Measurements from ENCODE around the gene DDX10.

Gene DDX10

DNA sequence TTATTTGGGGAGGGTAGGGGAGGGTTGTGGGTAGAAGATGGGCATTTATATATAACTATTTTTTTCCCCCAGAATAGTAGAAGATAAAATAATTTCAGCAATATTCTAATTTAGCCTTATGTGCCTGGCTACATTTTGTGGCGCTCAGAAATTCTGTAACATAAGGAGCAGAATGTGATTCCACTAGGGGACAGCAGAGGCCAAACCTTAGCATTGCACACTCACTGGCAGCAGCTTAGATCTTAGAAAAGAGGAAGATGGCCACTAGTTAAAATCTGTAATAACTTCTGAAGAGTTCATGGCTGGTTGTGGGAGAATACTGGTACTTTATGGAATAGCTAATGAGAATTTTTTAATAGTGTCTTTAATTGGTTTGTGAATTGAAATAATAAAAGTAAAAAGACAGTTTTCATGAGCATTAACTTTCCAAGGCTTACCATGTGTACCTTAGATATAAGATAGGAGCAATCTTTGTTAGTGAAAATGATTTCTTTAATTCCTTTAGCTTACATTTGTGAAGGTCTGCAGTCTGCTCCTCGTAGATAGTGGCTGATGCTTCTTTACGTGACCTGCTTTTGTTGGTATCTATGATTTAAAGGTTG lies 33.1 kb downstream of the DDX10 start:
- TF ChIP-seq GABPA (IDR thresholded peaks at IDR 0.05; ENCODE audit: low read depth) = no peak
- TF ChIP-seq, protein P1, sequence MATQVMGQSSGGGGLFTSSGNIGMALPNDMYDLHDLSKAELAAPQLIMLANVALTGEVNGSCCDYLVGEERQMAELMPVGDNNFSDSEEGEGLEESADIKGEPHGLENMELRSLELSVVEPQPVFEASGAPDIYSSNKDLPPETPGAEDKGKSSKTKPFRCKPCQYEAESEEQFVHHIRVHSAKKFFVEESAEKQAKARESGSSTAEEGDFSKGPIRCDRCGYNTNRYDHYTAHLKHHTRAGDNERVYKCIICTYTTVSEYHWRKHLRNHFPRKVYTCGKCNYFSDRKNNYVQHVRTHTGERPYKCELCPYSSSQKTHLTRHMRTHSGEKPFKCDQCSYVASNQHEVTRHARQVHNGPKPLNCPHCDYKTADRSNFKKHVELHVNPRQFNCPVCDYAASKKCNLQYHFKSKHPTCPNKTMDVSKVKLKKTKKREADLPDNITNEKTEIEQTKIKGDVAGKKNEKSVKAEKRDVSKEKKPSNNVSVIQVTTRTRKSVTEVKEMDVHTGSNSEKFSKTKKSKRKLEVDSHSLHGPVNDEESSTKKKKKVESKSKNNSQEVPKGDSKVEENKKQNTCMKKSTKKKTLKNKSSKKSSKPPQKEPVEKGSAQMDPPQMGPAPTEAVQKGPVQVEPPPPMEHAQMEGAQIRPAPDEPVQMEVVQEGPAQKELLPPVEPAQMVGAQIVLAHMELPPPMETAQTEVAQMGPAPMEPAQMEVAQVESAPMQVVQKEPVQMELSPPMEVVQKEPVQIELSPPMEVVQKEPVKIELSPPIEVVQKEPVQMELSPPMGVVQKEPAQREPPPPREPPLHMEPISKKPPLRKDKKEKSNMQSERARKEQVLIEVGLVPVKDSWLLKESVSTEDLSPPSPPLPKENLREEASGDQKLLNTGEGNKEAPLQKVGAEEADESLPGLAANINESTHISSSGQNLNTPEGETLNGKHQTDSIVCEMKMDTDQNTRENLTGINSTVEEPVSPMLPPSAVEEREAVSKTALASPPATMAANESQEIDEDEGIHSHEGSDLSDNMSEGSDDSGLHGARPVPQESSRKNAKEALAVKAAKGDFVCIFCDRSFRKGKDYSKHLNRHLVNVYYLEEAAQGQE (IDR thresholded peaks at IDR 0.05; ENCODE audit: insufficient replicate concordance, low read depth) = no peak
- TF ChIP-seq, protein P2, sequence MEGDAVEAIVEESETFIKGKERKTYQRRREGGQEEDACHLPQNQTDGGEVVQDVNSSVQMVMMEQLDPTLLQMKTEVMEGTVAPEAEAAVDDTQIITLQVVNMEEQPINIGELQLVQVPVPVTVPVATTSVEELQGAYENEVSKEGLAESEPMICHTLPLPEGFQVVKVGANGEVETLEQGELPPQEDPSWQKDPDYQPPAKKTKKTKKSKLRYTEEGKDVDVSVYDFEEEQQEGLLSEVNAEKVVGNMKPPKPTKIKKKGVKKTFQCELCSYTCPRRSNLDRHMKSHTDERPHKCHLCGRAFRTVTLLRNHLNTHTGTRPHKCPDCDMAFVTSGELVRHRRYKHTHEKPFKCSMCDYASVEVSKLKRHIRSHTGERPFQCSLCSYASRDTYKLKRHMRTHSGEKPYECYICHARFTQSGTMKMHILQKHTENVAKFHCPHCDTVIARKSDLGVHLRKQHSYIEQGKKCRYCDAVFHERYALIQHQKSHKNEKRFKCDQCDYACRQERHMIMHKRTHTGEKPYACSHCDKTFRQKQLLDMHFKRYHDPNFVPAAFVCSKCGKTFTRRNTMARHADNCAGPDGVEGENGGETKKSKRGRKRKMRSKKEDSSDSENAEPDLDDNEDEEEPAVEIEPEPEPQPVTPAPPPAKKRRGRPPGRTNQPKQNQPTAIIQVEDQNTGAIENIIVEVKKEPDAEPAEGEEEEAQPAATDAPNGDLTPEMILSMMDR (IDR thresholded peaks at IDR 0.05; ENCODE audit: insufficient read depth, low read length) = peak; percentile 88
- peak; percentile 76 for TF ChIP-seq SPI1 (IDR thresholded peaks at IDR 0.05; ENCODE audit: borderline replicate concordance, low read depth)
- no peak for TF ChIP-seq POLR2AphosphoS5 (IDR thresholded peaks at IDR 0.05; ENCODE audit: low read depth)
- DNase-seq (ENCODE audit: low read depth in 1 of 2, low spot score in 1 of 2) = peak in 1 of 2 experiments; percentile 77
- no peak overlapping the region for H3K4me3 ChIP-seq (replicated peaks; ENCODE audit: insufficient read depth, low read length)
- no peak overlapping the region for H3K27ac ChIP-seq (replicated peaks)
- H3K27me3 ChIP-seq (ENCODE audit: insufficient read depth, poor library complexity, severe bottlenecking) = no peaks in the 10 kb centered on the region

DNA sequence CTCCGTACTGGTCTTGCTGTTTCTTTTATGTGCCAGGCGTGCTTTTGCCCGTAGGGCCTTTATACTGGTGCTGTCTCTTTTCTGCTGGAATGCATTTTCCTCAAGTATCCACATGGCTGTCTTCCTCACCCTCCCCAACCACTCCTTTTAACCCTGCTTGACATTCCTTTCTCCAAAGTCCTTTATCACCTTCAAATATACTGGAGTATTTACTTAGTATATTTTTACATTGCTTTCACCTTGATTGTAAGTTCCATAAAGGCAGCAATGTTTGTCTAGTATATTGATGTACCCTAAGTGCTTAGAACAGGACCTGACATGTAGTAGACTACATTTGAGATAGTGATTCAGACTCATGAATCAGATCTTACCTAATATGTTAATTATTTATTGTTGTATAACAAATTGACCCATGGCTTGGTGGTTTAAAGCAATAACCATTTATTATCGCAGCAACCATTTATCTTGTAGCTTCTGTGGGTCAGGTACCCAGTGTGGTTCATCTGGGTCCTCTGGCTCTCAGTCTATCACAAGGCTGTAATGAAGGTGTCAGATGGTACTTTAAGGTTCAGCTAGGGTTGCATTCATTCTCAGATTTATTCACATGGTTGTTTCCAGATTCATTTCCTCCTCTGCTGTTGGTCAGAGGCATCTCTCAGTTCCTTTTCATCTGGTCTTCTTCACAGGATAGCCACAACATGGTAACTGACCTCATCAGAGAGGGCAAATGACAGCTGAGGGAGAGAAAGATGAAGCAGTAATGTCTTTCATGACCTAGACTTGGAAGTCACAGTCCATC lies 34.2 kb downstream of the DDX10 start:
- Histone ChIP-seq H3K4me3 (replicated peaks; ENCODE audit: insufficient read depth, low read length) (no peak overlapping the region), H3K27ac (replicated peaks) (no peak overlapping the region), H3K27me3 (ENCODE audit: insufficient read depth, poor library complexity, severe bottlenecking) (no peaks in the 10 kb centered on the region)
- TF ChIP-seq SPI1 (IDR thresholded peaks at IDR 0.05; ENCODE audit: borderline replicate concordance, low read depth) (no peak), POLR2AphosphoS5 (IDR thresholded peaks at IDR 0.05; ENCODE audit: low read depth) (no peak), GABPA (IDR thresholded peaks at IDR 0.05; ENCODE audit: low read depth) (no peak)
- TF ChIP-seq, protein P1 (IDR thresholded peaks at IDR 0.05; ENCODE audit: insufficient replicate concordance, low read depth) = no peak
- TF ChIP-seq, protein P2 (IDR thresholded peaks at IDR 0.05; ENCODE audit: insufficient read depth, low read length) = no peak
- DNase-seq (ENCODE audit: low read depth in 1 of 2, low spot score in 1 of 2) = no peak

DNA sequence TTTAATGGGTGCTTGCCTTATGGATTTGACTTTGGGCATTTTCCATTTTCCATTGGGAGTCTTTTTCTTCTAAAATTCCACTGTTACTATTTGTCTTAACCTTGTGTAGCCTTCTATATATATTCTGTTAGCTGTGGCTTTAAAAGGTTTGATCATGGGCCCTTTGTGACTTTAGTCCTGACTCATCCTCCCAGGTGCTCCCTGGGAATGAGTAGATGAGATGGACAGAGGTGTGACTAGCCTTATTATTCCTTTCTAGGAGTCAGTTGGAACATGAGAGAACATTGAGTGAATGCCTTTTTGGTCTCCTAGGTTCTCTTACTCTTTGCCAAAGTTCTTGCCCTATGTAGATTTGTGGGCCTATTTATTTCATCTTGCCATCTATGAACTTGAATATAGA lies 39.0 kb downstream of the DDX10 start:
- TF ChIP-seq, protein P2 (IDR thresholded peaks at IDR 0.05; ENCODE audit: insufficient read depth, low read length) = no peak
- no peak for TF ChIP-seq POLR2AphosphoS5 (IDR thresholded peaks at IDR 0.05; ENCODE audit: low read depth)
- TF ChIP-seq, protein P1 (IDR thresholded peaks at IDR 0.05; ENCODE audit: insufficient replicate concordance, low read depth) = no peak
- no peak for TF ChIP-seq GABPA (IDR thresholded peaks at IDR 0.05; ENCODE audit: low read depth)
- TF ChIP-seq SPI1 (IDR thresholded peaks at IDR 0.05; ENCODE audit: borderline replicate concordance, low read depth) = no peak
- H3K4me3 ChIP-seq (replicated peaks; ENCODE audit: insufficient read depth, low read length) = no peak overlapping the region
- no peak for DNase-seq (ENCODE audit: low read depth in 1 of 2, low spot score in 1 of 2)
- no peaks in the 10 kb centered on the region for H3K27me3 ChIP-seq (ENCODE audit: insufficient read depth, poor library complexity, severe bottlenecking)
- H3K27ac ChIP-seq (replicated peaks) = no peak overlapping the region

Data from HL-60 (cell line).